Fibroblast of peridontal ligament (primary cell): Measurements from ENCODE around the gene CACNA1G.

ENCODE experiments used
- DNase-seq: peaks from one replicate; pipeline ENCODE4 v3.0.0-alpha.2; 2010; ENCODE audit errors: extremely low read depth

Gene CACNA1G

DNA sequence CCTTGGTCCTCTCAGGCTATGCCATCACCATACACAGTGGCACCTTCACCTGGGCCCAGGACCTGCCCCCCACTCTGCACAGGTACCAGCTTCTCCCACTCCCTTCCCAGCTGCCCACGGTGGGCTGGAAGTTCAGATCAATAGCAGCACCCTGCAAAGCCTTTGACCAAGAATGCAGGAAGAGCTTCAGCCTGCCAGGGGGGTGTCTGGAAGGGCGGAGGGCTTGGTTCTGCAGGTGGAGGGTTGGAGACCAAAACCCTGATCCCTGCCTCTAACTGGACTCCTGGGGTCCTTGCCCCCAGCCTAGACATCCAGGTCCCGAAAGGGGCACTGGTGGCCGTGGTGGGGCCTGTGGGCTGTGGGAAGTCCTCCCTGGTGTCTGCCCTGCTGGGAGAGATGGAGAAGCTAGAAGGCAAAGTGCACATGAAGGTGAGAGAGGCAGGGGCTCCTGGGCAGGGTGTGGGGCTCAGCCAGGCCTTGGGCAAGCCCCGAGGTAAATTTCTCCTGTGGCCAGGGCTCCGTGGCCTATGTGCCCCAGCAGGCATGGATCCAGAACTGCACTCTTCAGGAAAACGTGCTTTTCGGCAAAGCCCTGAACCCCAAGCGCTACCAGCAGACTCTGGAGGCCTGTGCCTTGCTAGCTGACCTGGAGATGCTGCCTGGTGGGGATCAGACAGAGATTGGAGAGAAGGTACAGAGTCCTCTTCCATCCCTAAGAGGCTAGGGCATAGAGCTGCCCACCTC, 108.5 kb downstream of the CACNA1G start:
- DNase-seq, result no peak

DNA sequence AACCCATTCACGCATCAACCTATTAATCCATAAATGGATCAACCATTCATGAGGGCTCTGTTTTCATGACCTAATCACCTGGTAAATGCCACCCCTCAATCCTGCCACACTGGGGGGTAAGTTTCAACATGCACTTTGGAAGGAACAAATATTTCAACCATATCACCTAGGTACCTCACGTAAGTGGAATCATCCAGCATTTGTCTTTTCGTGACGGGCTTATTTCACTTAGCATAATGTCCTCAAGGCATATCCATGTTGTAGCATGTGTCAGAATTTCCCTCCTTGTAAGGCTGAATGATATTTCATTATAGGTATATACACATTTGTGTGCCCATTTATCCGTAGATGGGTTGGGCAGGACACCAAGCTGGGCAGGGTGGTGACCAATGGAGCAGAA, 111.6 kb downstream of the CACNA1G start:
- DNase-seq, result no peak

DNA sequence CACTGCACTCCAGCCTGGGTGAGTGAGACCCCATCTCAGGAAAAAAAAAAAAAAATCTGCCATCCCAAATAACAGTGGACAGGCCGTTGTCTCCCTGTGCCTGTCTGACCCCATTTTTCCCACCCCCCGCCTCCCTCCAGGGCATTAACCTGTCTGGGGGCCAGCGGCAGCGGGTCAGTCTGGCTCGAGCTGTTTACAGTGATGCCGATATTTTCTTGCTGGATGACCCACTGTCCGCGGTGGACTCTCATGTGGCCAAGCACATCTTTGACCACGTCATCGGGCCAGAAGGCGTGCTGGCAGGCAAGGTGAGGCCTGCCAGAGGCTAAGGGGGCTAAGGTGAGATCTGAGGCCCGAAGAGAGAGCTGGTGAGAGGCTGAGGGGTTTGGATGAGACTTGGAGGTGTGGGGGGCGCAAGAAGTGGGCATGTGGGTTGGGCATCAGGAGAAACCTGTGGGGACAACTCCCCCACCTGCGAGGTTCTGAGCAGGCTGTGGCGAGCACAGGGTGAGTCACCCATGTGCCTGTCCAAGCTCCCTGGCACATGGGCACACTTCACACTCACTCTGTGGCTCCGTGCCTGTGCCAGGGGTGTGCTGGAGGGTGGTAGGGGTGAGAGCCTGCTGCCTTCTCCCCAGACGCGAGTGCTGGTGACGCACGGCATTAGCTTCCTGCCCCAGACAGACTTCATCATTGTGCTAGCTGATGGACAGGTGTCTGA, 112.5 kb downstream of the CACNA1G start:
- DNase-seq, result no peak

DNA sequence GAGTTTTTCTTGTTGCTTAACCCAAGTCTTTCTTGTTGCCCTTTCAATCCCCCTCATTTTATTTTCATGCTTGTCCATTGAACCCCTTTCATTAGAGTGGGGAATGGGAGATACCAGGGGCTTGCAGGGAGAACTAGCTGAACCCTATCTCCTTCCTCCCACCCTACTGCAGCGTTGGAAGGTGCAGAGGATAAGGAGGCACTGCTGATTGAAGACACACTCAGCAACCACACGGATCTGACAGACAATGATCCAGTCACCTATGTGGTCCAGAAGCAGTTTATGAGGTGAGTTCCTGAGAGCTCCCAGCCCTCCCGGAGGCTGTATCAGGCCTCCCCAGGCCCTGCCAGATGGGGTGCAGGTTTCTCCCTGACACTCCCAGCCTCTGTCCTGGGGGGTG, 114.7 kb downstream of the CACNA1G start:
- DNase-seq, result no peak

DNA sequence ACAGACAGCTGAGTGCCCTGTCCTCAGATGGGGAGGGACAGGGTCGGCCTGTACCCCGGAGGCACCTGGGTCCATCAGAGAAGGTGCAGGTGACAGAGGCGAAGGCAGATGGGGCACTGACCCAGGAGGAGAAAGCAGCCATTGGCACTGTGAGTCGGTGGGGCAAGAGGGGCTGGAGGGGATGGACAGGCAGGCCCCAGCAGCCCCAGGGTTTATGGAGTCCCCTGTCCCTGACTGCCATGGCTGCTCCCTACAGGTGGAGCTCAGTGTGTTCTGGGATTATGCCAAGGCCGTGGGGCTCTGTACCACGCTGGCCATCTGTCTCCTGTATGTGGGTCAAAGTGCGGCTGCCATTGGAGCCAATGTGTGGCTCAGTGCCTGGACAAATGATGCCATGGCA, 115.1 kb downstream of the CACNA1G start:
- DNase-seq, result no peak

DNA sequence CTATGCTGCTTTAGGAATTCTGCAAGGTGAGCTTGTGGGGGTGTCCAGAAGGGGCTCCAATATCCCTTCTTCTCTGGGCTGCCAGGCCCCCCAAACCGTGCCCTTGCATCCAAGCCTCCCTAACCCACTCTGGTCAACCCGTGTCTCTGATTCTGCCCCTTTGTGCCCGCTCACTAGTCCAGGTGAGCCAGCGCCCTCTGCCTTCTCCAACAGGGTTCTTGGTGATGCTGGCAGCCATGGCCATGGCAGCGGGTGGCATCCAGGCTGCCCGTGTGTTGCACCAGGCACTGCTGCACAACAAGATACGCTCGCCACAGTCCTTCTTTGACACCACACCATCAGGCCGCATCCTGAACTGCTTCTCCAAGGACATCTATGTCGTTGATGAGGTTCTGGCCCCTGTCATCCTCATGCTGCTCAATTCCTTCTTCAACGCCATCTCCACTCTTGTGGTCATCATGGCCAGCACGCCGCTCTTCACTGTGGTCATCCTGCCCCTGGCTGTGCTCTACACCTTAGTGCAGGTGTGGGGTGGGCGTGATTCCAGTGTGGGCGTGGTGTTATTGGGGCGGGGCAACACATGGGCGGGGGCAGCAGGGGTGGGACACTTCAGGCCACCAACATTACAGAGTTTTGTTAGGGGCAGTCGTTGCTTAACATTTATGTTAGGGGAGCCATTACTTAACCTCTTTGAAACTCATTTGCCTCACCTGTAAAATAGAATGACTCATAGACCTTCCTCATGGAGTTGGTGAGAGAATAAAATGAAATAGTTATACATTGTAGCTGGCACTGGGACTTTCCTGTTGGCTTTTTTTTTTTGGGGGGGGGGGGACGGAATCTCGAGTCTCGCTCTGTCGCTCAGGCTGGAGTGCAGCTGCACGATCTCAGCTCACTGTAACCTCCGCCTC, 115.8 kb downstream of the CACNA1G start:
- no peak for DNase-seq
